ENCODE measurements around the gene WBP1L. TPM values are rescaled to one million over a fixed set of nuclear protein-coding genes. Genes with fewer than 3 reads are reported as not detected.
"Not testable (repeated sequence)": the region's sequence is repeated elsewhere in the genome, so short reads cannot be mapped to it uniquely, and the experiment has no call there.

Gene WBP1L
- polyA plus RNA-seq, 1 donor from 2014 or later: 20.8 TPM

DNA sequence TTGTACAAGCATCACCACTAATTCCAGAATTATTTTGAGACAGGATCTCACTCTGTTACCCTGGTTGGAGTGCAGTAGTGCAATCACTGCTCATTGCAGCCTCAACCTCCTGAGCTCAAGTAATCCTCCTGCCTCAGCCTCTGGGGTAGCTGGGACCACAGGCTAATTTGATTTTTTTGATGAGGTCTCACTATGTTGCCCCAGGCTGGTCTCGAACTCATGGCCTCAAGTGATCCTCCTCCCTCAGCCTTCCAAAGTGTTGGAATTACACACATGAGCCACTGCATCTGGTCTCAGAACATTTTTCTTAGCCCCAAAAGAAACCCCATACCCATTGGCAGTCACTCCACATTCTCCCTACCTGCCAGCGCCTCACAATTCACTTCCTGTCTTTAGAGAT, 3.5 kb upstream of the WBP1L start:
- Histone ChIP-seq H3F3A (ENCODE audit: insufficient read depth, low read length, poor library complexity, severe bottlenecking) (no peaks in the 10 kb centered on the region), H4K20me1 (ENCODE audit: insufficient read depth) (no peaks in the 10 kb centered on the region), H3K4me2 (ENCODE audit: low read length) (no peak overlapping the region), H3K4me3 (ENCODE audit: low read length) (no peak overlapping the region), H3K36me3 (ENCODE audit: insufficient read depth, low read length) (no peaks in the 10 kb centered on the region), H2AFZ (ENCODE audit: low read depth, low read length) (no peak overlapping the region), H3K27me3 (ENCODE audit: insufficient read depth, low read depth, low read length) (no peaks in the 10 kb centered on the region), H3K9me2 (ENCODE audit: insufficient read depth, low read length) (no peaks in the 10 kb centered on the region), H3K9me3 (ENCODE audit: low read length) (no peaks in the 10 kb centered on the region), H3K79me2 (replicated peaks; ENCODE audit: insufficient read depth, low read length) (peaks cover 13% of the 10 kb centered on the region), H3K9ac (ENCODE audit: low read length) (no peak overlapping the region), H3K27ac (ENCODE audit: low read length) (no peak overlapping the region)
- TF ChIP-seq EP300 (conservative IDR thresholded peaks at IDR 0.05; ENCODE audit: poor library complexity, severe bottlenecking) (no peak), SMC3 (conservative IDR thresholded peaks at IDR 0.05; ENCODE audit: poor library complexity) (no peak), RAD21 (conservative IDR thresholded peaks at IDR 0.05) (no peak), POLR2AphosphoS5 (IDR thresholded peaks at IDR 0.05) (no peak), TAF1 (IDR thresholded peaks at IDR 0.05; ENCODE audit: low read depth) (no peak), EZH2 (IDR thresholded peaks at IDR 0.05; ENCODE audit: borderline replicate concordance, insufficient read depth, low read length, poor library complexity, severe bottlenecking) (no peak), MXI1 (conservative IDR thresholded peaks at IDR 0.05; ENCODE audit: poor library complexity, severe bottlenecking) (no peak)
- TF ChIP-seq, protein P1, sequence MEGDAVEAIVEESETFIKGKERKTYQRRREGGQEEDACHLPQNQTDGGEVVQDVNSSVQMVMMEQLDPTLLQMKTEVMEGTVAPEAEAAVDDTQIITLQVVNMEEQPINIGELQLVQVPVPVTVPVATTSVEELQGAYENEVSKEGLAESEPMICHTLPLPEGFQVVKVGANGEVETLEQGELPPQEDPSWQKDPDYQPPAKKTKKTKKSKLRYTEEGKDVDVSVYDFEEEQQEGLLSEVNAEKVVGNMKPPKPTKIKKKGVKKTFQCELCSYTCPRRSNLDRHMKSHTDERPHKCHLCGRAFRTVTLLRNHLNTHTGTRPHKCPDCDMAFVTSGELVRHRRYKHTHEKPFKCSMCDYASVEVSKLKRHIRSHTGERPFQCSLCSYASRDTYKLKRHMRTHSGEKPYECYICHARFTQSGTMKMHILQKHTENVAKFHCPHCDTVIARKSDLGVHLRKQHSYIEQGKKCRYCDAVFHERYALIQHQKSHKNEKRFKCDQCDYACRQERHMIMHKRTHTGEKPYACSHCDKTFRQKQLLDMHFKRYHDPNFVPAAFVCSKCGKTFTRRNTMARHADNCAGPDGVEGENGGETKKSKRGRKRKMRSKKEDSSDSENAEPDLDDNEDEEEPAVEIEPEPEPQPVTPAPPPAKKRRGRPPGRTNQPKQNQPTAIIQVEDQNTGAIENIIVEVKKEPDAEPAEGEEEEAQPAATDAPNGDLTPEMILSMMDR (IDR thresholded peaks at IDR 0.05; ENCODE audit: poor library complexity, severe bottlenecking): no peak
- TF ChIP-seq, protein P2, sequence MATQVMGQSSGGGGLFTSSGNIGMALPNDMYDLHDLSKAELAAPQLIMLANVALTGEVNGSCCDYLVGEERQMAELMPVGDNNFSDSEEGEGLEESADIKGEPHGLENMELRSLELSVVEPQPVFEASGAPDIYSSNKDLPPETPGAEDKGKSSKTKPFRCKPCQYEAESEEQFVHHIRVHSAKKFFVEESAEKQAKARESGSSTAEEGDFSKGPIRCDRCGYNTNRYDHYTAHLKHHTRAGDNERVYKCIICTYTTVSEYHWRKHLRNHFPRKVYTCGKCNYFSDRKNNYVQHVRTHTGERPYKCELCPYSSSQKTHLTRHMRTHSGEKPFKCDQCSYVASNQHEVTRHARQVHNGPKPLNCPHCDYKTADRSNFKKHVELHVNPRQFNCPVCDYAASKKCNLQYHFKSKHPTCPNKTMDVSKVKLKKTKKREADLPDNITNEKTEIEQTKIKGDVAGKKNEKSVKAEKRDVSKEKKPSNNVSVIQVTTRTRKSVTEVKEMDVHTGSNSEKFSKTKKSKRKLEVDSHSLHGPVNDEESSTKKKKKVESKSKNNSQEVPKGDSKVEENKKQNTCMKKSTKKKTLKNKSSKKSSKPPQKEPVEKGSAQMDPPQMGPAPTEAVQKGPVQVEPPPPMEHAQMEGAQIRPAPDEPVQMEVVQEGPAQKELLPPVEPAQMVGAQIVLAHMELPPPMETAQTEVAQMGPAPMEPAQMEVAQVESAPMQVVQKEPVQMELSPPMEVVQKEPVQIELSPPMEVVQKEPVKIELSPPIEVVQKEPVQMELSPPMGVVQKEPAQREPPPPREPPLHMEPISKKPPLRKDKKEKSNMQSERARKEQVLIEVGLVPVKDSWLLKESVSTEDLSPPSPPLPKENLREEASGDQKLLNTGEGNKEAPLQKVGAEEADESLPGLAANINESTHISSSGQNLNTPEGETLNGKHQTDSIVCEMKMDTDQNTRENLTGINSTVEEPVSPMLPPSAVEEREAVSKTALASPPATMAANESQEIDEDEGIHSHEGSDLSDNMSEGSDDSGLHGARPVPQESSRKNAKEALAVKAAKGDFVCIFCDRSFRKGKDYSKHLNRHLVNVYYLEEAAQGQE (IDR thresholded peaks at IDR 0.05; ENCODE audit: borderline replicate concordance): no peak

DNA sequence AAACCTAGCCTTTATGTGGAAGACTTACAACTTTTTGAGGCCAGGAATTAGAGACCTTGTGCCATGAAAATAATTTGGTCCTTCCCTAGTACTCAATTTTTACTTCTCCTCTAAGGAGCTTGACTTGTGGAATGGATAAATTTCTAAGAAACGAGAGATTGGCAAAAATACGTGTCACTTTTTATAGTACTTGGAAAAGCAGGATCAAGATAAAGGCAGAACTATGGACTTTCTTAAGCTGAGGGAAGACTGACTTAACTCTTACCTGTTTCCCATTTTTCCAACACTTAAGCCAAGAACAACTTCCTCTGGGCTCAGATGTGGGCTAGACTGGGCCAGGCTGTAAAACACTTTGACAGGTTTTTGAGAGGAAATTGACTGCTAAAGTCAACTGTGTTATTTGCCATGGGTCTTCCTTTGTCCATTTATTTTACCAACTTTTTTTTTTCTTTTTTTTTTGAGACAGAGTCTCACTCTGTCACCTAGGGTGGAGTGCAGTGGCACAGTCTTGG, 2.0 kb upstream of the WBP1L start:
- H3K9ac ChIP-seq (ENCODE audit: low read length): no peak overlapping the region
- no peaks in the 10 kb centered on the region for H3K36me3 ChIP-seq (ENCODE audit: insufficient read depth, low read length)
- no peaks in the 10 kb centered on the region for H3K27me3 ChIP-seq (ENCODE audit: insufficient read depth, low read depth, low read length)
- H3K9me3 ChIP-seq (ENCODE audit: low read length): no peaks in the 10 kb centered on the region
- no peak overlapping the region for H2AFZ ChIP-seq (ENCODE audit: low read depth, low read length)
- H3F3A ChIP-seq (ENCODE audit: insufficient read depth, low read length, poor library complexity, severe bottlenecking): no peaks in the 10 kb centered on the region
- peaks cover 25% of the 10 kb centered on the region for H3K79me2 ChIP-seq (replicated peaks; ENCODE audit: insufficient read depth, low read length)
- no peak for TF ChIP-seq SMC3 (conservative IDR thresholded peaks at IDR 0.05; ENCODE audit: poor library complexity)
- TF ChIP-seq RAD21 (conservative IDR thresholded peaks at IDR 0.05): no peak
- TF ChIP-seq TAF1 (IDR thresholded peaks at IDR 0.05; ENCODE audit: low read depth): no peak
- TF ChIP-seq MXI1 (conservative IDR thresholded peaks at IDR 0.05; ENCODE audit: poor library complexity, severe bottlenecking): no peak
- no peak for TF ChIP-seq POLR2AphosphoS5 (IDR thresholded peaks at IDR 0.05)
- TF ChIP-seq, protein P2 (IDR thresholded peaks at IDR 0.05; ENCODE audit: borderline replicate concordance): no peak
- no peak for TF ChIP-seq EZH2 (IDR thresholded peaks at IDR 0.05; ENCODE audit: borderline replicate concordance, insufficient read depth, low read length, poor library complexity, severe bottlenecking)
- TF ChIP-seq EP300 (conservative IDR thresholded peaks at IDR 0.05; ENCODE audit: poor library complexity, severe bottlenecking): no peak
- TF ChIP-seq, protein P1 (IDR thresholded peaks at IDR 0.05; ENCODE audit: poor library complexity, severe bottlenecking): no peak
- no peaks in the 10 kb centered on the region for H4K20me1 ChIP-seq (ENCODE audit: insufficient read depth)
- no peak overlapping the region for H3K4me2 ChIP-seq (ENCODE audit: low read length)
- H3K27ac ChIP-seq (ENCODE audit: low read length): no peak overlapping the region
- no peak overlapping the region for H3K4me3 ChIP-seq (ENCODE audit: low read length)
- no peaks in the 10 kb centered on the region for H3K9me2 ChIP-seq (ENCODE audit: insufficient read depth, low read length)

DNA sequence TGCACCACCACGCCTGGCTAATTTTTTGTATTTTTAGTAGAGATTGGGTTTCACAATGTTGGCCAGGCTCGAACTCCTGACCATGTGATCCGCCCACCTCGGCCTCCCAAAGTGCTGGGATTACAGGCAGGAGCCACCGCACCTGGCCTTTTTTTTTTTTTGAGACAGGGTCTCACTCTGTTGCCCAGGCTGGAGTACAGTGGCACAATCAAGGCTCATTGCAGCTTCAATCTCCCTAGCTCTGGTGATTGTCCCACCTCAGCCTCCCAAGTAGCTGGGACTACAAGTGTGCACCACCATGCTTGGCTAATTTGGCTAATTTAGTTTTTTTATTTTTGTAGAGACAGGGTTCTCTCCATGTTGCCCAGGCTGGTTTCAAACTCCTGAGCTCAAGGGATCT, 1.4 kb upstream of the WBP1L start:
- H3K9me3 ChIP-seq (ENCODE audit: low read length); H3F3A ChIP-seq (ENCODE audit: insufficient read depth, low read length, poor library complexity, severe bottlenecking); H4K20me1 ChIP-seq (ENCODE audit: insufficient read depth); H3K4me2 ChIP-seq (ENCODE audit: low read length); H3K36me3 ChIP-seq (ENCODE audit: insufficient read depth, low read length); H3K9me2 ChIP-seq (ENCODE audit: insufficient read depth, low read length); H3K4me3 ChIP-seq (ENCODE audit: low read length); H3K27me3 ChIP-seq (ENCODE audit: insufficient read depth, low read depth, low read length); H2AFZ ChIP-seq (ENCODE audit: low read depth, low read length); H3K9ac ChIP-seq (ENCODE audit: low read length); H3K27ac ChIP-seq (ENCODE audit: low read length): not testable (repeated sequence)
- peaks cover 25% of the 10 kb centered on the region for H3K79me2 ChIP-seq (replicated peaks; ENCODE audit: insufficient read depth, low read length)
